OCI-LY1 (cell line): ENCODE data around the gene CASKIN2.

Experiments
- CTCF ChIP-seq: fragments of 200-600 bp; sonication (generic), shearing (Covaris generic); IDR thresholded peaks from 2 replicates; pipeline ENCODE4 v1.5.1; 2017; ENCODE audit warnings: mild to moderate bottlenecking, antibody characterized with exemption, low read length, moderate library complexity, mixed read lengths
- EZH2 ChIP-seq: fragments of 200-600 bp; sonication (generic), shearing (Covaris generic); IDR thresholded peaks from 2 replicates; pipeline ENCODE4 v1.8.0; 2017; ENCODE audit warnings: borderline replicate concordance, mixed run types, mild to moderate bottlenecking, antibody characterized with exemption, low read length, moderate library complexity, mixed read lengths

GRCh38 chr17:75509528-75510258 lies 5.6 kb downstream of the CASKIN2 start:
- TF ChIP-seq CTCF (no peak), EZH2 (no peak)
